Activated naive CD8-positive, alpha-beta T cell treated with anti-CD3 and anti-CD28 coated beads, Interleukin-2, amount 10 ng/mL, durations not matched to agents 7 days and 5 days (primary cell): ENCODE data around the gene SELENOM. TPM values are rescaled to one million over a fixed set of nuclear protein-coding genes. Genes with fewer than 3 reads are reported as not detected.

Experiments
- ATAC-seq: fragments of 150-1000 bp; cut with Tn5 transposase; one replicate; pipeline ENCODE4 v1.10.0; 2021; ENCODE audit warnings: low read depth, moderate library complexity
- POLR2A ChIA-PET: fragments of 350-600 bp; sonication (Branson Sonifier 250); formaldehyde crosslinking; loops from one replicate; lab custom pipeline; 2021; ENCODE audit warnings: antibody characterized with exemption; lab: Charles Lee
- DNase-seq: peaks from one replicate; pipeline ENCODE4 v3.0.0; 2021
- H3K27ac Mint-ChIP-seq: one replicate; pipeline ENCODE4 v1.8.0; 2022; ENCODE audit warnings: mild to moderate bottlenecking, mixed read lengths
- H3K27me3 Mint-ChIP-seq: one replicate; pipeline ENCODE4 v1.8.0; 2022; ENCODE audit warnings: mild to moderate bottlenecking, moderate library complexity, mixed read lengths
- H3K36me3 Mint-ChIP-seq: one replicate; pipeline ENCODE4 v1.8.0; 2021; ENCODE audit warnings: mild to moderate bottlenecking, mixed read lengths
- H3K4me1 Mint-ChIP-seq: one replicate; pipeline ENCODE4 v1.8.0; 2021; ENCODE audit warnings: mixed read lengths
- H3K4me3 Mint-ChIP-seq: one replicate; pipeline ENCODE4 v1.8.0; 2022; ENCODE audit warnings: mild to moderate bottlenecking, moderate library complexity, mixed read lengths
- H3K9me3 Mint-ChIP-seq: one replicate; pipeline ENCODE4 v1.8.0; 2021; ENCODE audit warnings: mixed read lengths
- total RNA-seq, 2 experiments: library from RNA; stranded (reverse); gene quantifications; one replicate each; pipeline ENCODE4 v1.2.3, GENCODE V29; 2021

Gene SELENOM
- total RNA-seq, 2 experiments from 2014 or later, result 17.3 to 24.6 TPM

GRCh38 chr22:31126128-31126868, 18.9 kb upstream of the SELENOM start:
- POLR2A ChIA-PET, result no interaction called here
- H3K4me1 Mint-ChIP-seq, result no peaks in the 10 kb centered on the region
- no peak overlapping the region for H3K27ac Mint-ChIP-seq
- ATAC-seq, result no peak
- no peaks in the 10 kb centered on the region for H3K9me3 Mint-ChIP-seq
- H3K4me3 Mint-ChIP-seq, result no peak overlapping the region
- H3K27me3 Mint-ChIP-seq, result no peaks in the 10 kb centered on the region
- DNase-seq, result no peak
- H3K36me3 Mint-ChIP-seq, result no peaks in the 10 kb centered on the region

GRCh38 chr22:31125521-31126117, 18.3 kb upstream of the SELENOM start:
- H3K36me3 Mint-ChIP-seq, result no peaks in the 10 kb centered on the region
- POLR2A ChIA-PET, result no interaction called here
- no peaks in the 10 kb centered on the region for H3K27me3 Mint-ChIP-seq
- no peak for ATAC-seq
- no peak for DNase-seq
- H3K4me3 Mint-ChIP-seq, result no peak overlapping the region
- no peaks in the 10 kb centered on the region for H3K9me3 Mint-ChIP-seq
- no peaks in the 10 kb centered on the region for H3K4me1 Mint-ChIP-seq
- H3K27ac Mint-ChIP-seq, result no peak overlapping the region

- no peaks in the 10 kb centered on the region for H3K27me3 Mint-ChIP-seq
Observed at GRCh38 chr22:31124811-31125465, 17.6 kb upstream of the SELENOM start.

GRCh38 chr22:31124290-31124689, 16.9 kb upstream of the SELENOM start:
- Mint-ChIP-seq H3K27me3 (no peaks in the 10 kb centered on the region), H3K4me3 (no peak overlapping the region), H3K36me3 (no peaks in the 10 kb centered on the region), H3K4me1 (no peaks in the 10 kb centered on the region), H3K27ac (no peak overlapping the region), H3K9me3 (no peaks in the 10 kb centered on the region)
- no peak for DNase-seq
- ATAC-seq, result no peak
- POLR2A ChIA-PET, result no interaction called here

More at GRCh38 chr22:31124811-31125465, 17.6 kb upstream of the SELENOM start:
- DNase-seq, result no peak
- no peaks in the 10 kb centered on the region for H3K36me3 Mint-ChIP-seq
- H3K4me3 Mint-ChIP-seq, result no peak overlapping the region
- H3K9me3 Mint-ChIP-seq, result no peaks in the 10 kb centered on the region
- POLR2A ChIA-PET, result no interaction called here
- no peak for ATAC-seq
- no peak overlapping the region for H3K27ac Mint-ChIP-seq
- no peaks in the 10 kb centered on the region for H3K4me1 Mint-ChIP-seq

GRCh38 chr22:31123292-31123602, 15.9 kb upstream of the SELENOM start:
- Mint-ChIP-seq H3K27ac (no peak overlapping the region), H3K9me3 (no peaks in the 10 kb centered on the region), H3K4me1 (no peaks in the 10 kb centered on the region), H3K27me3 (no peaks in the 10 kb centered on the region), H3K36me3 (no peaks in the 10 kb centered on the region), H3K4me3 (no peak overlapping the region)
- DNase-seq (no peak), ATAC-seq (no peak)
- POLR2A ChIA-PET, result no interaction called here

- POLR2A ChIA-PET, result no interaction called here
- Mint-ChIP-seq H3K4me3 (no peak within 1 kb of the TSS), H3K4me1 (no peaks in the 10 kb centered on the region), H3K27me3 (no peaks in the 10 kb centered on the region), H3K27ac (no peak within 1 kb of the TSS), H3K9me3 (no peaks in the 10 kb centered on the region), H3K36me3 (no peaks in the 10 kb centered on the region)
- DNase-seq (no peak), ATAC-seq (no peak)
Observed at GRCh38 chr22:31122532-31123291, 15.3 kb upstream of the SELENOM start, which contains the start of gene INPP5J. INPP5J (plus strand) TSS chr22:31122966; CDS start chr22:31123015, 49 bp downstream.

- POLR2A ChIA-PET, result no interaction called here
- Mint-ChIP-seq H3K4me3 (no peak overlapping the region), H3K27ac (no peak overlapping the region), H3K4me1 (no peaks in the 10 kb centered on the region), H3K27me3 (no peaks in the 10 kb centered on the region), H3K9me3 (no peaks in the 10 kb centered on the region), H3K36me3 (no peaks in the 10 kb centered on the region)
- no peak for ATAC-seq
- DNase-seq, result no peak
Observed at GRCh38 chr22:31122196-31122531, 14.8 kb upstream of the SELENOM start.

GRCh38 chr22:31121403-31121802, 14.0 kb upstream of the SELENOM start:
- no peaks in the 10 kb centered on the region for H3K9me3 Mint-ChIP-seq
- no peak overlapping the region for H3K4me3 Mint-ChIP-seq
- H3K27me3 Mint-ChIP-seq, result no peaks in the 10 kb centered on the region
- no peaks in the 10 kb centered on the region for H3K4me1 Mint-ChIP-seq
- no peaks in the 10 kb centered on the region for H3K36me3 Mint-ChIP-seq
- no peak overlapping the region for H3K27ac Mint-ChIP-seq
- DNase-seq (no peak), ATAC-seq (no peak)
- POLR2A ChIA-PET, result no interaction called here

GRCh38 chr22:31120642-31121041, 13.3 kb upstream of the SELENOM start:
- no peak for DNase-seq
- no peaks in the 10 kb centered on the region for H3K9me3 Mint-ChIP-seq
- POLR2A ChIA-PET, result no interaction called here
- H3K36me3 Mint-ChIP-seq, result no peaks in the 10 kb centered on the region
- H3K4me1 Mint-ChIP-seq, result no peaks in the 10 kb centered on the region
- H3K27me3 Mint-ChIP-seq, result no peaks in the 10 kb centered on the region
- no peak for ATAC-seq
- no peak overlapping the region for H3K4me3 Mint-ChIP-seq
- H3K27ac Mint-ChIP-seq, result no peak overlapping the region

- H3K27ac Mint-ChIP-seq, result no peak overlapping the region
Observed at GRCh38 chr22:31120230-31120629, 12.9 kb upstream of the SELENOM start.

GRCh38 chr22:31119026-31119717, 11.8 kb upstream of the SELENOM start:
- no peaks in the 10 kb centered on the region for H3K4me1 Mint-ChIP-seq
- POLR2A ChIA-PET, result no interaction called here
- ATAC-seq (no peak), DNase-seq (no peak)
- no peak overlapping the region for H3K4me3 Mint-ChIP-seq
- no peak overlapping the region for H3K27ac Mint-ChIP-seq
- no peaks in the 10 kb centered on the region for H3K27me3 Mint-ChIP-seq
- H3K36me3 Mint-ChIP-seq, result no peaks in the 10 kb centered on the region
- H3K9me3 Mint-ChIP-seq, result no peaks in the 10 kb centered on the region

More at GRCh38 chr22:31120230-31120629, 12.9 kb upstream of the SELENOM start:
- POLR2A ChIA-PET, result no interaction called here
- H3K36me3 Mint-ChIP-seq, result no peaks in the 10 kb centered on the region
- H3K27me3 Mint-ChIP-seq, result no peaks in the 10 kb centered on the region
- H3K4me3 Mint-ChIP-seq, result no peak overlapping the region
- no peaks in the 10 kb centered on the region for H3K4me1 Mint-ChIP-seq
- ATAC-seq (no peak), DNase-seq (no peak)
- no peaks in the 10 kb centered on the region for H3K9me3 Mint-ChIP-seq

- no peak overlapping the region for H3K4me3 Mint-ChIP-seq
- no peak for ATAC-seq
- no peaks in the 10 kb centered on the region for H3K9me3 Mint-ChIP-seq
- POLR2A ChIA-PET, result no interaction called here
- H3K27me3 Mint-ChIP-seq, result no peaks in the 10 kb centered on the region
- H3K27ac Mint-ChIP-seq, result no peak overlapping the region
- no peaks in the 10 kb centered on the region for H3K4me1 Mint-ChIP-seq
- DNase-seq, result no peak
- H3K36me3 Mint-ChIP-seq, result no peaks in the 10 kb centered on the region
Observed at GRCh38 chr22:31118046-31118820, 10.9 kb upstream of the SELENOM start.
